ENCODE data around the gene LDHD.

The LDHD gene

GRCh38 chr16:75086688-75087374 lies 29.7 kb downstream of the LDHD start:
- DNase-seq (ENCODE audit: low read depth, low spot score): no peak
- no peak overlapping the region for H3K4me3 ChIP-seq (ENCODE audit: low read length)

- H3K4me3 ChIP-seq (ENCODE audit: low read length): no peak overlapping the region
- no peak for DNase-seq (ENCODE audit: low read depth, low spot score)
These were observed 30.3 kb downstream of the LDHD start for GRCh38 chr16:75086281-75086680.

DNA sequence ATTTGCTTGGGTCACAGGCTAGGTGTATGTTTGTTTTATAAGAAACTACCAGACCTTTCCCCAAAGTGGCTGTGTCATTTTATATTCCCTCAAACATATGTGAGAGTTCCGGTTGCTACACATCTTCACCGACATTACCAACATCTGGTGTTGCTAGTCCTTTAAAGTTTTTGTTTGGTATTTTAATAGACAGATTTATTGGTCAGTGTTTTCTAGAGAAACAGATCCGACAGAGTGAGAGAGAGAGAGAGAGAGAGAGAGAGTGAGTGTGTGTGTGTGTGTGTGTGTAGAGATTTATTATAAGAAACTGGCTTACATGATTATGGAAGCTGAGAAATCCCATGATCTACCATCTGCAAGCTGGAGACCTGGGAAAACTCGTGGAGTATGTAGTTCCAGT lies 31.0 kb downstream of the LDHD start:
- no peak for DNase-seq (ENCODE audit: low read depth, low spot score)
- no peak overlapping the region for H3K4me3 ChIP-seq (ENCODE audit: low read length)

DNA sequence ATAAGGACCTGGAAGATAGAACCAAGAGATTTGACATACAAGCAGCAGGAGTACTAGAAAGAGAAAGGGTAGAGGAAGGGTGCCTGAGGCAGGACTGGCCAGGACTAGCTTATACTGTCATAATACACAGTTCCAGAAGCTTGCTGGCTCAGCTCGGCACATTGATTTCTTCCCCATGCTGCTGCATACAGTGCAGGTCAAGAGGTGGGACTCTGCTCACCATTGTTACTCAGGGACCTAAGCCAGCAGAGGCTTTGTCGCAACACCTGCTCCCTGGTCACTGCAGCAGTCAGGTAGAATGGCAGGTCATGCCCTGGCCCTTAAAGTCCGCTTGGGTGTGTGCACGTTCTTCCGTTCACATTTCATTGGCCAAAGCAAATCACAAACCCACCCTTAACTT lies 32.8 kb downstream of the LDHD start:
- no peak overlapping the region for H3K4me3 ChIP-seq (ENCODE audit: low read length)
- no peak for DNase-seq (ENCODE audit: low read depth, low spot score)

DNA sequence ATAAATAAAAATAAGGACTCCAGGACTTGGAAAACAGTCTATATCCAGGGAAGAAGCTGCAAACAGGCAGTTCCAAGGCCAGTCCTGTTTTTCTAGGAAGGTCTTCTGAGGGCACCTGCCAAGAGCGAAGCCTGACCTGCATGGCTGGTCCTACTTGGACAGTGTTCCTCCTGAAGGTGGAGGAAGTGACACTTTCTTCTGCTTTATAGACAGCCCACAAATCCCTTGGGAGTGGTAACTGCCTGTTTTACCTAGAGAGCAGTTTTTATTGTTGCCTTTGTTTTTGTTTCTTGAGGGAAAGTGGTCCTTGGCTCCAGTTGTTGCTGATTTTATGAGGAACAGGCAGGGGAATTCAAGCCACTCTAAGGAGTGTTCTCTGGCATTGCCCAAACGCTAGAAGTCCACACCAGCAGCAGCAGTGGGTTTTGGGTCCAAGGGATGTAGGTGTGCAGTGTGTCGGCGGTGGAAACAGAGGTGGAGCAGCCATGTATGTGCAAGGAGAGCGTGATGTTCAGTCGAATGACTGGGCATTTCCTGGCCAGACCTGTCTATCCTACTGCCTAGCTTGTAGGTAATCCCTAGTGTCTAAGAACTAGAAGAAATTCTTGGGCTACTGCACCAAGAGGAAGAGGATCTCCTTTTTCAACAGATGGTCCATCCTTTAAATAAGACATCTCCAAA lies 35.3 kb downstream of the LDHD start:
- H3K4me3 ChIP-seq (ENCODE audit: low read length): no peak overlapping the region
- DNase-seq (ENCODE audit: low read depth, low spot score): no peak

GRCh38 chr16:75080205-75081029 lies 36.2 kb downstream of the LDHD start:
- H3K4me3 ChIP-seq (ENCODE audit: low read length): no peak overlapping the region
- DNase-seq (ENCODE audit: low read depth, low spot score): no peak

DNA sequence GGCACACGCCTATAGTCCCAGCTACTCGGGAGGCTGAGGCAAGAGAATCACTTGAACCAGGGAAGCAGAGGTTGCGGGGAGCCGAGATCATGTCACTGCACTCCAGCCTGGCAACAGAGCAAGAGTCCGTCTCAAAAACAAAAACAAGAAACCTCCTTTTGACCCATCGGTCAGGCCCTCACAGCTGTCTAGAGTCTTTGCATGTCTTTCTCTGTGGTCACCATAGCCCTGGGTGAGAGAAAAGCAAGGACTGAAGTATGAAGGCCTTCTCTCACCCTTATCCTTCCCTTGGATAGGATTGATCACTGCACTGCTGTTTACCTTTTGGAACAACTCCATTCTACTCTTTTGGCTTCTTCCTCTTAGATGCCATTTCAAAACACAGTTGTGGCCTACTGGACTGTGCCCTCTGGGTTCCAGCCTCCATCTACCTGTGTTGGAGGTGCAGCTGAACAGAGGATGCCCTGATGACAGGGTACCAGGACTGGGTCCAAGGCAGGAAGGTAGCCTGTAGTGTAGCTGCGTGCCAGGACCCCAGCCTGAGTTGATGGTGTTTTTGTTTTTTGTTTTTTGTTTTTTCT lies 37.1 kb downstream of the LDHD start:
- no peak for DNase-seq (ENCODE audit: low read depth, low spot score)
- no peak overlapping the region for H3K4me3 ChIP-seq (ENCODE audit: low read length)

DNA sequence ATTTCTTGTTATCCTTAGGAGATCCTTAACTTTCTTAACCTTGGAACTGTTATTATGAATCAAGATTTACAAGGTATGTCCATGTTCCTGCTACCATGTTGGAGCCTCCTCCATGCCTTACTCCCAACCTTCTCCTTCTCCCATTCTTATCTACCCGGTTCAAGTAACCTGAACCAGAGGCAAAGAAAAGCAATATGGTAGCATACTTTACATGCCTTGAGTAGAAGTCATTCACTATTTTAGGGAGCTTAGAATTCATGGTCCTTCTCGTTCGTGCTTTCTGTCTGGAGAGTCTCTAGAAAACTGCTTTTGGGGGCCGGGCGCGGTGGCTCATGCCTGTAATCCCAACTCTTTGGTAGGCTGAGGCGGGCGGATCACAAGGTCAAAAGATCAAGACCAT lies 37.7 kb downstream of the LDHD start:
- DNase-seq (ENCODE audit: low read depth, low spot score): no peak
- no peak overlapping the region for H3K4me3 ChIP-seq (ENCODE audit: low read length)

DNA sequence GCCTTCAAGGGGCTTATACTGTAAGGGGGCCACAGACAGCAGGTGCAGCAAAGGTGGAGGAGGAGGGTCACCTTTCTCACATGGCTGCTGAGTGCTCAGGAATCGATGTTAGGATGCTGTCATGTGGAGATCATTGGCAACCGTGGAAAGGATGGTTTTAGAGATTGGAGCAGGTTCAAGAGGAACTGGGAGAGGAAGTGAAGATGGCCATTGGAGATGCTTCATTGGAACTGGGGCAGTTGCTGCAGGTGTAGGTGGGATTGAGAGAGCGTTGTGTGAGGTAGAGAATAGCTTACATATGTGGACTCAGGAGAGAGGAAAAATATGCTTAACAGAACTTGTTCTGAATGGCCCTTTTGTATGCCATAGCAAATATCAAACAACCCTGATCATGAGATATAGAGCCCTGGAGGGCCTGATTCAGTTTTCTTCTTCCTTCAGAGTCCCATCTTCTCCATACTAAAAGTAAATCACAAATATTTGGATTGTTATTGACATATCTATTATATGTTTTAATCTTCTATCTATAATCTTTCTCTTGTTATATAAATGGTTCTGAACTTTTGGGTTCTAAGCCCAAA lies 40.8 kb downstream of the LDHD start:
- no peak for DNase-seq (ENCODE audit: low read depth, low spot score)
- H3K4me3 ChIP-seq (ENCODE audit: low read length): peak overlapping the region; percentile 41

GRCh38 chr16:75074920-75075687 lies 41.5 kb downstream of the LDHD start:
- DNase-seq (ENCODE audit: low read depth, low spot score): peak; percentile 100
- peak overlapping the region; percentile 41 for H3K4me3 ChIP-seq (ENCODE audit: low read length)

DNA sequence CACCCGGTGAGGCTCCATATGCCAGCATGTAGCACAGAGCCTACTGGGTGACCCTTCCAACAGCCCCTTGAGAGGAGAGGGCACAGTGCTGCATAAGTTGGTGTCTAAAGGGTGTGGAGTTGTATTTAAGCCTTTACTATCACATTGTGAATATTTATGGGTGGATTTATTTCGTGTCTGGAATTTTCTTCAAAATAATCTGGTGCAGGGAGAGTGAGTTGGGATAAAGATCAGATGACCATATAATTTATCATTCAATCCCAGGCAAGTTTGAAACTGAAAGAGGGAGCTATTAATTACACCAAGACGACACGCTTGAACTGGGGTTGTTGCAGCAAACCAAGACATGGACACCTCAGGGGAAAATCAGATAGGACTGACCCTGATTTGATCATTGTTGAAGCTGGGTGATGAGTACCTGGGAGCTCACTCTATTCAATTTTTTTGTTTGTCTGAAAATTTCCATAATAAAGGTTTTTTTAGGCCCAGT lies 42.2 kb downstream of the LDHD start:
- DNase-seq (ENCODE audit: low read depth, low spot score): no peak
- peak overlapping the region; percentile 13 for H3K4me3 ChIP-seq (ENCODE audit: low read length)

DNA sequence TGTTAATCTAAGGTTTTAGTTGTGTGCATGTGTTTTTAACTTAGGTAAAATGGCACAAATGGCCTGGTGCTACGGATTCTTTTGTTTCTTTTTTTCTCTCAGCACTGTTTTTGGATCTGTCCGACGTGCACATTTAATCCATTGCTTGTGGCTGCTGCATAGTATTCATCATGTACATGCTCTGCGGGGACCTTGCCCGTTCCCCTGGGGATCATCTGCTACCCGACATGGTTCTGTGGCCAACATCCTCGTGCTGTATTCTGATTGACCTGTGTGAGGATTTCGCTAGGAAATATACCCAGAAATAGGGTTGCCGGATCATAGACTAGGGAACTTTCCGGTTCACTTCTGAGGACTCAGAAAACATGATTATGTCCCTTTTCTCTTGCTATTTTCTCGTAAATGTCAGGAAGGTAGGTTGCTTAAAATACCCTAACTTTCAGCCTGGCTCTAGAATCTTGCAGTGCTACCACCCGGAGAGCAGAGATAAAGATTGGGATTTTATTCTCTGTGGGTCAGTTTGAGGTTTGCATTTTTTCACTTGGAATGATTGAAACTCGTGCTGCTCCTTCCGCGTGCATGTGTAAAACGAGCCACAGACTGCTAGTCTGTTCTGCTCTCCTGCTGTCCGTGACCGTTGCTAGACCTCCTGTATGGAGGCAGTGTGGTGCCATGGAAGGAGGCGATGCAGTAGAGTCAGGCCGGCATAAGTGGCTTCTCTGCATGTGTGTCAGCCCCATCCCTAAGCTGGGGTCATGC lies 42.9 kb downstream of the LDHD start:
- DNase-seq (ENCODE audit: low read depth, low spot score): no peak
- peak overlapping the region; percentile 13 for H3K4me3 ChIP-seq (ENCODE audit: low read length)

GRCh38 chr16:75072239-75072947 lies 44.2 kb downstream of the LDHD start:
- no peak for DNase-seq (ENCODE audit: low read depth, low spot score)
- H3K4me3 ChIP-seq (ENCODE audit: low read length): no peak overlapping the region

- DNase-seq (ENCODE audit: low read depth, low spot score): no peak
- H3K4me3 ChIP-seq (ENCODE audit: low read length): no peak overlapping the region
These were observed 45.0 kb downstream of the LDHD start for GRCh38 chr16:75071621-75072020.

DNA sequence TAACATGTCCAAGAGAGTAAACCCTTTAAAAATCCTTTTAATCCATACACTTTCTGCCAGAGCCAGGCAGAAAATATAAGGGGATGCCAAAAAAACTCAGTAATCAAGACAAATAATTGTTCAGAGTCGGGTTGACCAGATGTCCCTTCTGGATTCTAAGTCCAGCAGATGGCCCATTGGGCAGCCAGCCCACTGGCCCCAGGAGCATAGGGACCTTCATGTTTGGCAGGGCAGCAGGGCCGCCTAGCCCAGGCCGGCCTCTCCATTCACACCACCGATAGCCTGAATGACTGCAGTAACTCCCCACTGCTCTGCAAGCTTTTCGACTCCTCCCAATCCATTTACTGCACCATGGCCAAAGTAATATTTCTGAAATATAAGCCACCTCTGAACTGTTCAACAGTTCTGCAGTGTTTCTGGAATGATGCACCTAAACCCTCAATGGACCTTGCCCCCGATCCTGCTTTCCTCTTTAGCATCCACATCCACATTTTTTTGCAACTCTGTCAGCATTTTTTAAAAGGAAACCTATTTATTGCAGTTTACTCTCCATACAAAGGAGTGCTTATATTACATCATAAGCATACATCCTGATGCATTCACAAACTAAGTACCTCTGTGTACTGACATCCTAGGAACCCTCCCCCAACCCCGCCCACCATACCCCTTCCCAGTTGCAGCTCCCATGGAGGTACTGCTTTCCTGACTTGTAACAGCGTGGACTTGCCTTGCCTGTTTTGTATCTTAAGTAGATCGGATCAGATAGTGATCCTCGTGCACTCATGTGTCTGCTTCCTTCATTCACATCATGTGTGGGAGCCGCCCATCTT lies 46.4 kb downstream of the LDHD start:
- DNase-seq (ENCODE audit: low read depth, low spot score): no peak
- H3K4me3 ChIP-seq (ENCODE audit: low read length): no peak overlapping the region
